ENCODE results near the gene ATP6V0D1.

The ATP6V0D1 gene

GRCh38 chr16:67412294-67412693 is 68.7 kb downstream of the ATP6V0D1 start:
- in situ Hi-C loops (cut with MboI; ENCODE audit: low pct_unique_long_range_greater_than_20kb, low sequenced_read_pairs, unreplicated experiment) = no loop called here
- DNase-seq (ENCODE audit: low spot score) = no peak
- TF ChIP-seq CTCF (IDR thresholded peaks at IDR 0.05; ENCODE audit: extremely low read depth, insufficient read depth, missing control alignments) = no peak

GRCh38 chr16:67411339-67411738 is 69.6 kb downstream of the ATP6V0D1 start:
- in situ Hi-C loops (cut with MboI; ENCODE audit: low pct_unique_long_range_greater_than_20kb, low sequenced_read_pairs, unreplicated experiment) = no loop called here
- no peak for TF ChIP-seq CTCF (IDR thresholded peaks at IDR 0.05; ENCODE audit: extremely low read depth, insufficient read depth, missing control alignments)
- DNase-seq (ENCODE audit: low spot score) = no peak

- in situ Hi-C loops (cut with MboI; ENCODE audit: low pct_unique_long_range_greater_than_20kb, low sequenced_read_pairs, unreplicated experiment) = loop anchor here (10.0 kb wide), 1 partner anchor 145 kb away; no protein-coding TSS in a partner anchor
- DNase-seq (ENCODE audit: low spot score) = no peak
- no peak for TF ChIP-seq CTCF (IDR thresholded peaks at IDR 0.05; ENCODE audit: extremely low read depth, insufficient read depth, missing control alignments)
Measured at GRCh38 chr16:67409631-67410030, 71.3 kb downstream of the ATP6V0D1 start.

- DNase-seq (ENCODE audit: low spot score) = no peak
- TF ChIP-seq CTCF (IDR thresholded peaks at IDR 0.05; ENCODE audit: extremely low read depth, insufficient read depth, missing control alignments) = no peak
- in situ Hi-C loops (cut with MboI; ENCODE audit: low pct_unique_long_range_greater_than_20kb, low sequenced_read_pairs, unreplicated experiment) = loop anchor here (10.0 kb wide), 1 partner anchor 143 kb away; no protein-coding TSS in a partner anchor
Measured at GRCh38 chr16:67407788-67408452, 73.0 kb downstream of the ATP6V0D1 start.

GRCh38 chr16:67407176-67407787 is 73.7 kb downstream of the ATP6V0D1 start:
- in situ Hi-C loops (cut with MboI; ENCODE audit: low pct_unique_long_range_greater_than_20kb, low sequenced_read_pairs, unreplicated experiment) = loop anchor here (10.0 kb wide), 1 partner anchor 142 kb away; no protein-coding TSS in a partner anchor
- DNase-seq (ENCODE audit: low spot score) = no peak

More at GRCh38 chr16:67407176-67407787, 73.7 kb downstream of the ATP6V0D1 start:
- no peak for TF ChIP-seq CTCF (IDR thresholded peaks at IDR 0.05; ENCODE audit: extremely low read depth, insufficient read depth, missing control alignments)

Data from GM13977 (cell line).